Tongue (tissue), 2 donors: ENCODE measurements around the gene SEZ6. TPM values are rescaled to one million over a fixed set of nuclear protein-coding genes. Genes with fewer than 3 reads are reported as not detected.

Experiments used
- DNase-seq: peaks from one replicate; pipeline ENCODE4 v3.0.0-alpha.2; 2015
- total RNA-seq: library from RNA; depleted of rRNA; stranded (reverse); fragments of >200 nt; gene quantifications from one replicate; pipeline ENCODE4 v1.2.3, GENCODE V29; 2014

SEZ6 gene
- total RNA-seq, 1 donor from 2014 or later = not detected

- DNase-seq = no peak
These were observed 31.9 kb upstream of the SEZ6 start for GRCh38 chr17:29037739-29038084.

GRCh38 chr17:29036584-29036983, 30.8 kb upstream of the SEZ6 start:
- no peak for DNase-seq

GRCh38 chr17:29034510-29034909, 28.7 kb upstream of the SEZ6 start:
- DNase-seq = no peak

- no peak for DNase-seq
These were observed 27.0 kb upstream of the SEZ6 start for GRCh38 chr17:29032857-29033197.

- DNase-seq = no peak
These were observed 26.4 kb upstream of the SEZ6 start for GRCh38 chr17:29032013-29032856.

- no peak for DNase-seq
These were observed 25.7 kb upstream of the SEZ6 start for GRCh38 chr17:29031488-29031887.

GRCh38 chr17:29024316-29024952, 18.6 kb upstream of the SEZ6 start:
- DNase-seq = no peak

- no peak for DNase-seq
These were observed 16.2 kb upstream of the SEZ6 start for GRCh38 chr17:29022074-29022473.

GRCh38 chr17:29021226-29021625, 15.4 kb upstream of the SEZ6 start:
- DNase-seq = no peak

- no peak for DNase-seq
These were observed 14.7 kb upstream of the SEZ6 start for GRCh38 chr17:29020576-29020975.

GRCh38 chr17:29019475-29020181, 13.8 kb upstream of the SEZ6 start:
- DNase-seq = no peak

- no peak for DNase-seq
These were observed 13.1 kb upstream of the SEZ6 start for GRCh38 chr17:29018788-29019474.

- DNase-seq = no peak
These were observed 10.7 kb upstream of the SEZ6 start for GRCh38 chr17:29016345-29017210.

GRCh38 chr17:29014716-29015115, 8.9 kb upstream of the SEZ6 start:
- no peak for DNase-seq

GRCh38 chr17:29012535-29012934, 6.7 kb upstream of the SEZ6 start:
- no peak for DNase-seq

GRCh38 chr17:29010586-29010985, 4.8 kb upstream of the SEZ6 start:
- no peak for DNase-seq

GRCh38 chr17:29010129-29010528, 4.3 kb upstream of the SEZ6 start:
- DNase-seq = no peak

GRCh38 chr17:29008591-29008990, 2.8 kb upstream of the SEZ6 start:
- no peak for DNase-seq

GRCh38 chr17:29007860-29008455, 2.1 kb upstream of the SEZ6 start:
- DNase-seq = no peak

- DNase-seq = no peak
These were observed 1.6 kb upstream of the SEZ6 start for GRCh38 chr17:29007456-29007855.

- no peak for DNase-seq
These were observed 1.6 kb downstream of the SEZ6 start for GRCh38 chr17:29004081-29004692.
